IMR-90 (cell line): ENCODE data around the gene DPP6. TPM values are rescaled to one million over a fixed set of nuclear protein-coding genes. Genes with fewer than 3 reads are reported as not detected.

ENCODE experiments used
- ATAC-seq: fragments of 200-7000 bp; cut with Tn5 transposase; 2 replicates; pipeline ENCODE4 v1.9.1; 2020; ENCODE audit warnings: low read depth, mild to moderate bottlenecking, moderate library complexity
- BruUV-seq: library from RNA; stranded (reverse); fragments of 400-500 nt; replicated peaks from 2 replicates; lab custom pipeline; 2021; lab: Mats Ljungman, UMichigan
- CTCF ChIA-PET: fragments of 300-600 bp; formaldehyde crosslinking; extraction: SDS; loops from one replicate; lab custom pipeline; 2021; ENCODE audit warnings: antibody characterized with exemption; lab: Yijun Ruan, JAX
- POLR2A ChIA-PET: fragments of 300-600 bp; sonication (Branson Sonifier 250); formaldehyde crosslinking; loops from one replicate; lab custom pipeline; 2022; ENCODE audit warnings: antibody characterized with exemption; ENCODE audit not compliant: unreplicated experiment; lab: Charles Lee
- DNase-seq: peaks from one replicate; pipeline ENCODE4 v3.0.0; 2013
- H2AFZ ChIP-seq: replicated peaks from 2 replicates; pipeline ENCODE3; 2013; ENCODE audit warnings: low read length, mild to moderate bottlenecking; ENCODE audit not compliant: poor library complexity
- H2AK5ac ChIP-seq: 2 replicates; pipeline ENCODE4 v1.6.1; 2013; ENCODE audit warnings: low read depth, low read length, inconsistent platforms
- H2AK9ac ChIP-seq: replicated peaks from 2 replicates; pipeline ENCODE3; 2013; ENCODE audit warnings: mild to moderate bottlenecking, low read depth, low read length, moderate library complexity; ENCODE audit not compliant: poor library complexity
- H2BK120ac ChIP-seq: 2 replicates; pipeline ENCODE4 v1.6.1; 2013; ENCODE audit warnings: low read depth, low read length, inconsistent platforms
- H2BK15ac ChIP-seq: 3 replicates; pipeline ENCODE4 v1.6.1; 2013; ENCODE audit warnings: low read depth, low read length, inconsistent platforms
- H2BK20ac ChIP-seq: 2 replicates; pipeline ENCODE4 v1.6.1; 2013; ENCODE audit warnings: low read depth, mild to moderate bottlenecking, inconsistent platforms, low read length, moderate library complexity
- H2BK5ac ChIP-seq: 2 replicates; pipeline ENCODE4 v1.6.1; 2013; ENCODE audit warnings: mild to moderate bottlenecking, low read depth, low read length, inconsistent platforms; ENCODE audit not compliant: poor library complexity, severe bottlenecking
- H3K14ac ChIP-seq: replicated peaks from 2 replicates; pipeline ENCODE4 v1.6.1; 2013; ENCODE audit warnings: low read depth, low read length, inconsistent platforms
- H3K18ac ChIP-seq: 2 replicates; pipeline ENCODE4 v1.6.1; 2013; ENCODE audit warnings: low read depth, low read length, control low read depth
- H3K23ac ChIP-seq: 2 replicates; pipeline ENCODE4 v1.6.1; 2013; ENCODE audit warnings: low read depth, low read length, inconsistent platforms
- H3K27ac ChIP-seq: 2 replicates; pipeline ENCODE4 v1.5.1; 2013; ENCODE audit warnings: mild to moderate bottlenecking, control low read depth, low read length; ENCODE audit not compliant: insufficient read depth
- H3K27me3 ChIP-seq: 2 replicates; pipeline ENCODE4 v1.6.1; 2013; ENCODE audit warnings: low read length; ENCODE audit not compliant: control insufficient read depth, insufficient read depth
- H3K36me3 ChIP-seq: 2 replicates; pipeline ENCODE4 v1.6.1; 2013; ENCODE audit warnings: low read length, mixed read lengths; ENCODE audit not compliant: control insufficient read depth, insufficient read depth
- H3K4ac ChIP-seq: 2 replicates; pipeline ENCODE4 v1.6.1; 2013; ENCODE audit warnings: low read depth, low read length, inconsistent platforms
- H3K4me1 ChIP-seq: 2 replicates; pipeline ENCODE4 v1.6.1; 2013; ENCODE audit warnings: low read length, mixed read lengths; ENCODE audit not compliant: control insufficient read depth, insufficient read depth
- H3K4me2 ChIP-seq: 2 replicates; pipeline ENCODE4 v1.6.1; 2013; ENCODE audit warnings: low read depth, mild to moderate bottlenecking, control low read depth, low read length, moderate library complexity
- H3K4me3 ChIP-seq: 2 replicates; pipeline ENCODE4 v1.5.1; 2013; ENCODE audit warnings: low read depth, mild to moderate bottlenecking, control low read depth, low read length, moderate library complexity; ENCODE audit not compliant: insufficient read depth
- H3K56ac ChIP-seq: 2 replicates; pipeline ENCODE4 v1.6.1; 2013; ENCODE audit warnings: low read length, inconsistent platforms; ENCODE audit not compliant: insufficient read depth; ENCODE audit errors: extremely low read depth
- H3K79me1 ChIP-seq, 2 experiments: 2 replicates each; pipeline ENCODE4 v1.6.1; 2013; ENCODE audit warnings: low read length in 2 of 2, inconsistent platforms in 1 of 2, low read depth in 1 of 2
- H3K9ac ChIP-seq: 2 replicates; pipeline ENCODE4 v1.6.1; 2013; ENCODE audit warnings: low read depth, low read length, control low read depth
- H3K9me1 ChIP-seq: 2 replicates; pipeline ENCODE4 v1.6.1; 2013; ENCODE audit warnings: low read length, inconsistent platforms; ENCODE audit not compliant: insufficient read depth
- H3K9me3 ChIP-seq: 2 replicates; pipeline ENCODE4 v1.6.1; 2013; ENCODE audit warnings: low read length; ENCODE audit not compliant: control insufficient read depth, insufficient read depth
- H4K20me1 ChIP-seq: 2 replicates; pipeline ENCODE4 v1.6.1; 2013; ENCODE audit warnings: low read length, inconsistent platforms; ENCODE audit not compliant: insufficient read depth
- H4K5ac ChIP-seq: 2 replicates; pipeline ENCODE4 v1.6.1; 2013; ENCODE audit warnings: mild to moderate bottlenecking, low read depth, low read length, control low read depth
- H4K8ac ChIP-seq, 2 experiments: 2 replicates each; pipeline ENCODE4 v1.6.1; 2013; ENCODE audit warnings: low read depth in 2 of 2, low read length in 2 of 2, control low read depth in 1 of 2, inconsistent platforms in 1 of 2
- H4K91ac ChIP-seq: 2 replicates; pipeline ENCODE4 v1.6.1; 2013; ENCODE audit warnings: low read depth, low read length, inconsistent platforms; ENCODE audit not compliant: insufficient read depth
- BHLHE40 ChIP-seq: fragments of 150-350 bp; IDR thresholded peaks from 2 replicates; pipeline ENCODE4 v1.6.1; 2016; ENCODE audit warnings: mild to moderate bottlenecking, low read depth, low read length
- CEBPB ChIP-seq: IDR thresholded peaks from 2 replicates; pipeline ENCODE4 v1.6.1; 2012; ENCODE audit warnings: low read depth, low read length, improper control_type of control experiment
- CHD1 ChIP-seq: IDR thresholded peaks from 2 replicates; pipeline ENCODE4 v1.6.1; 2012; ENCODE audit warnings: low read depth, low read length, improper control_type of control experiment
- FOS ChIP-seq: fragments of 150-350 bp; IDR thresholded peaks from 2 replicates; pipeline ENCODE4 v1.6.1; 2016; ENCODE audit warnings: low read depth, low read length
- MAFK ChIP-seq: IDR thresholded peaks from 2 replicates; pipeline ENCODE4 v1.6.1; 2012; ENCODE audit warnings: low read depth, low read length, improper control_type of control experiment
- MAZ ChIP-seq: IDR thresholded peaks from 2 replicates; pipeline ENCODE4 v1.6.1; 2012; ENCODE audit warnings: low read depth, mild to moderate bottlenecking, low read length, improper control_type of control experiment, moderate library complexity, borderline replicate concordance
- MXI1 ChIP-seq: IDR thresholded peaks from 2 replicates; pipeline ENCODE4 v1.6.1; 2012; ENCODE audit warnings: low read depth, mild to moderate bottlenecking, low read length, moderate library complexity, borderline replicate concordance
- NFE2L2 ChIP-seq: fragments of 150-350 bp; IDR thresholded peaks from 2 replicates; pipeline ENCODE4 v1.6.1; 2016; ENCODE audit warnings: low read depth, mild to moderate bottlenecking, low read length
- POLR2A ChIP-seq: IDR thresholded peaks from 2 replicates; pipeline ENCODE4 v1.6.1; 2012; ENCODE audit warnings: mild to moderate bottlenecking, low read depth, low read length
- RAD21 ChIP-seq: IDR thresholded peaks from 2 replicates; pipeline ENCODE4 v1.6.1; 2012; ENCODE audit warnings: low read length, improper control_type of control experiment
- RCOR1 ChIP-seq: IDR thresholded peaks from 2 replicates; pipeline ENCODE4 v1.6.1; 2012; ENCODE audit warnings: mild to moderate bottlenecking, low read length, improper control_type of control experiment; ENCODE audit not compliant: insufficient replicate concordance
- RFX5 ChIP-seq: IDR thresholded peaks from 2 replicates; pipeline ENCODE4 v1.8.0; 2012; ENCODE audit warnings: low read depth, mild to moderate bottlenecking, low read length, moderate library complexity
- SMC3 ChIP-seq: fragments of 150-350 bp; IDR thresholded peaks from 2 replicates; pipeline ENCODE4 v1.6.1; 2016; ENCODE audit warnings: low read depth, mild to moderate bottlenecking, antibody characterized with exemption, low read length, moderate library complexity
- WGBS, 2 experiments: methylation state at CpG; one replicate each; pipeline versions ENCODE4 v1.1.5 to v1.1.7; 2013; ENCODE audit warnings: missing lambda C conversion rate in 2 of 2; ENCODE audit not compliant: insufficient read length in 1 of 2; ENCODE audit errors: extremely low coverage in 2 of 2; 5-methylcytosine and 5-hydroxymethylcytosine counted together
- dilution Hi-C: fragments of 300-500 bp; cut with HindIII; formaldehyde crosslinking; loops from one replicate; pipeline ENCODE4 v1.14.3; 2018; ENCODE audit warnings: low sequenced_read_pairs; ENCODE audit not compliant: unreplicated experiment
- in situ Hi-C: fragments of 300-500 bp; cut with MboI; formaldehyde crosslinking; loops from 3 replicates; pipeline ENCODE4 v1.14.3; 2019; ENCODE audit warnings: low sequenced_read_pairs, inconsistent platforms, mixed read lengths
- intact Hi-C: fragments of 100-400 bp; cut with micrococcal nuclease; formaldehyde crosslinking; loops from 2 replicates; pipeline ENCODE4 v1.10.0; 2022
- polyA plus RNA-seq, 3 experiments: library from polyadenylated mRNA; depleted of rRNA; stranded (reverse); fragments of >200 nt; gene quantifications; 2 replicates each; pipeline ENCODE4 v1.2.3, GENCODE V29; 2012; ENCODE audit warnings: low replicate concordance in 1 of 3
- total RNA-seq: library from RNA; depleted of rRNA; stranded (reverse); fragments of >200 nt; gene quantifications from 2 replicates; pipeline ENCODE4 v1.2.3, GENCODE V29; 2012
- TF ChIP-seq, protein P1 (sequence below): fragments of 150-350 bp; IDR thresholded peaks from 2 replicates; pipeline ENCODE4 v1.6.1; 2016; ENCODE audit warnings: low read depth, mild to moderate bottlenecking, low read length, moderate library complexity, borderline replicate concordance
- TF ChIP-seq, protein P2 (sequence below): fragments of 150-350 bp; IDR thresholded peaks from 2 replicates; pipeline ENCODE4 v1.6.1; 2017; ENCODE audit warnings: mild to moderate bottlenecking, antibody characterized with exemption, low read length, low read depth
- TF ChIP-seq, protein P3 (sequence below): conservative IDR thresholded peaks from 2 replicates; pipeline ENCODE4 v1.5.1; 2012; ENCODE audit warnings: mild to moderate bottlenecking, low read depth, low read length, improper control_type of control experiment

Gene DPP6
- total and polyA plus RNA-seq, 2 of the 4 experiments (the other 2 are of a cell fraction) = not detected

DNA sequence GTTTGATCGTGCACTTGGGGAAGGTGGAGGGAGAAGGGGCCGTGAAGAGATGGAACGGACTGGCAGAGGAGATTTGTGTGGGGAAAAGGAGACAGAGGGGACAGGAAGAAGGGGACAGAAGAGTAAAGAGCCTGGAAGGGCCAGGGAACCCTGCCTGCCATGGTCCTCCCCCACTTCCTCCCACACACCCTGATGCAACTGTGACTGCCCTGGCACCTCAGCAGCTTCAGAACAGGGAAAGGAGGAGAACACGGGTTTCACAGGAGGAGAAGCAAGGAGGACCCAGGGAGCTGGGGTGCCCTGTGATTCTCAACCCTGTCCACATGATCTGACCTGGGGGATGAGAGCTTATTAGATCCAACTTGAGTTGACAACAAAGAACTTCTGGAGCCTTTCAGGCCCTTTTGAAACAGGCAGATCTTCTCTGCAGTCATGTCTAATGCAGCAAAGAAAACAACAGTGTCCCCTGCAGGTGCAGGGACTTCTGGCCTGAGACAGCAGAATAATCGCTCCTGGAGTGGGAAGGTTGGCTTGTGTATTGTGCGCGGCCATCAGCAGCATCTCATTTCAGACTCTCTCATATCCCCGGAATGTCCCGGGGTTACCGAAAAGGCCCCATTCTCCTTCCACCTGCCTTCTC lies 529.2 kb downstream of the DPP6 start:
- Histone ChIP-seq H2AK9ac (no peak overlapping the region), H3K18ac (no peak overlapping the region), H4K91ac (no peak overlapping the region), H4K5ac (no peak overlapping the region), H3K4me1 (no peaks in the 10 kb centered on the region), H3K14ac (no peak overlapping the region), H2BK5ac (no peak overlapping the region), H3K23ac (no peak overlapping the region), H3K27ac (no peak overlapping the region), H3K36me3 (no peaks in the 10 kb centered on the region), H3K27me3 (no peaks in the 10 kb centered on the region), H2BK120ac (no peak overlapping the region), H3K9me1 (no peaks in the 10 kb centered on the region), H2AK5ac (no peak overlapping the region), H4K20me1 (no peaks in the 10 kb centered on the region), H3K9me3 (peaks cover 59% of the 10 kb centered on the region), H3K4me2 (no peak overlapping the region), H3K9ac (no peak overlapping the region), H3K4me3 (no peak overlapping the region), H2AFZ (no peak overlapping the region), H2BK15ac (no peak overlapping the region), H4K8ac (no peak overlapping the region), H2BK20ac (no peak overlapping the region), H3K56ac (no peak overlapping the region), H3K79me1 (no peaks in the 10 kb centered on the region), H3K4ac (no peak overlapping the region)
- ATAC-seq = no peak
- intact Hi-C loops (no loop called here), in situ Hi-C loops (no loop called here), dilution Hi-C loops (no loop called here)
- TF ChIP-seq MAFK (no peak), MXI1 (no peak), NFE2L2 (no peak), RFX5 (no peak), RAD21 (no peak), BHLHE40 (no peak), CHD1 (no peak), POLR2A (no peak), MAZ (no peak), CEBPB (no peak), RCOR1 (no peak), SMC3 (no peak), FOS (no peak)
- TF ChIP-seq, protein P1, sequence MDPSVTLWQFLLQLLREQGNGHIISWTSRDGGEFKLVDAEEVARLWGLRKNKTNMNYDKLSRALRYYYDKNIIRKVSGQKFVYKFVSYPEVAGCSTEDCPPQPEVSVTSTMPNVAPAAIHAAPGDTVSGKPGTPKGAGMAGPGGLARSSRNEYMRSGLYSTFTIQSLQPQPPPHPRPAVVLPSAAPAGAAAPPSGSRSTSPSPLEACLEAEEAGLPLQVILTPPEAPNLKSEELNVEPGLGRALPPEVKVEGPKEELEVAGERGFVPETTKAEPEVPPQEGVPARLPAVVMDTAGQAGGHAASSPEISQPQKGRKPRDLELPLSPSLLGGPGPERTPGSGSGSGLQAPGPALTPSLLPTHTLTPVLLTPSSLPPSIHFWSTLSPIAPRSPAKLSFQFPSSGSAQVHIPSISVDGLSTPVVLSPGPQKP = no peak
- TF ChIP-seq, protein P2, sequence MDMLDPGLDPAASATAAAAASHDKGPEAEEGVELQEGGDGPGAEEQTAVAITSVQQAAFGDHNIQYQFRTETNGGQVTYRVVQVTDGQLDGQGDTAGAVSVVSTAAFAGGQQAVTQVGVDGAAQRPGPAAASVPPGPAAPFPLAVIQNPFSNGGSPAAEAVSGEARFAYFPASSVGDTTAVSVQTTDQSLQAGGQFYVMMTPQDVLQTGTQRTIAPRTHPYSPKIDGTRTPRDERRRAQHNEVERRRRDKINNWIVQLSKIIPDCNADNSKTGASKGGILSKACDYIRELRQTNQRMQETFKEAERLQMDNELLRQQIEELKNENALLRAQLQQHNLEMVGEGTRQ = no peak
- TF ChIP-seq, protein P3, sequence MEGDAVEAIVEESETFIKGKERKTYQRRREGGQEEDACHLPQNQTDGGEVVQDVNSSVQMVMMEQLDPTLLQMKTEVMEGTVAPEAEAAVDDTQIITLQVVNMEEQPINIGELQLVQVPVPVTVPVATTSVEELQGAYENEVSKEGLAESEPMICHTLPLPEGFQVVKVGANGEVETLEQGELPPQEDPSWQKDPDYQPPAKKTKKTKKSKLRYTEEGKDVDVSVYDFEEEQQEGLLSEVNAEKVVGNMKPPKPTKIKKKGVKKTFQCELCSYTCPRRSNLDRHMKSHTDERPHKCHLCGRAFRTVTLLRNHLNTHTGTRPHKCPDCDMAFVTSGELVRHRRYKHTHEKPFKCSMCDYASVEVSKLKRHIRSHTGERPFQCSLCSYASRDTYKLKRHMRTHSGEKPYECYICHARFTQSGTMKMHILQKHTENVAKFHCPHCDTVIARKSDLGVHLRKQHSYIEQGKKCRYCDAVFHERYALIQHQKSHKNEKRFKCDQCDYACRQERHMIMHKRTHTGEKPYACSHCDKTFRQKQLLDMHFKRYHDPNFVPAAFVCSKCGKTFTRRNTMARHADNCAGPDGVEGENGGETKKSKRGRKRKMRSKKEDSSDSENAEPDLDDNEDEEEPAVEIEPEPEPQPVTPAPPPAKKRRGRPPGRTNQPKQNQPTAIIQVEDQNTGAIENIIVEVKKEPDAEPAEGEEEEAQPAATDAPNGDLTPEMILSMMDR = no peak
- DNase-seq = no peak
- ChIA-PET CTCF (no interaction called here), POLR2A (no interaction called here)
- 62% methylated on average over 5 of the region's 10 CpGs; no CpG with 5 or more reads in 1 of the 2 experiments for WGBS, 2 experiments
- no TSS peak for BruUV-seq
